ENCODE results near the gene WNK1.

The WNK1 gene

GRCh38 chr12:958588-959123 lies 206.3 kb downstream of the WNK1 start:
- no peak for DNase-seq
